Smooth muscle cell (in vitro differentiated cells): ENCODE data around the gene PALM. TPM values are rescaled to one million over a fixed set of nuclear protein-coding genes. Genes with fewer than 3 reads are reported as not detected.

ENCODE experiments used
- DNase-seq: peaks from one replicate; lab custom pipeline; 2025; ENCODE audit not compliant: unreplicated experiment; lab: John Stamatoyannopoulos, UW
- H2AFZ ChIP-seq: fragments of 200-600 bp; sonication (generic); 2 replicates; pipeline ENCODE4 v1.6.0; 2016; ENCODE audit warnings: antibody characterized with exemption, low read depth, mild to moderate bottlenecking
- H3F3A ChIP-seq: fragments of 200-600 bp; sonication (generic); 2 replicates; pipeline ENCODE4 v1.6.0; 2017; ENCODE audit warnings: antibody characterized with exemption, low read depth
- H3K27ac ChIP-seq: fragments of 200-600 bp; sonication (generic); 2 replicates; pipeline ENCODE4 v1.5.1; 2016; ENCODE audit warnings: low read depth, mild to moderate bottlenecking
- H3K27me3 ChIP-seq: fragments of 200-600 bp; sonication (generic); 2 replicates; pipeline ENCODE4 v1.6.1; 2016; ENCODE audit warnings: low read depth, mild to moderate bottlenecking
- H3K36me3 ChIP-seq: fragments of 200-600 bp; sonication (generic); 2 replicates; pipeline ENCODE4 v1.5.1; 2016; ENCODE audit warnings: low read depth
- H3K4me1 ChIP-seq: fragments of 200-600 bp; sonication (generic); 2 replicates; pipeline ENCODE4 v1.5.1; 2016; ENCODE audit warnings: low read depth
- H3K4me2 ChIP-seq: fragments of 200-600 bp; sonication (generic); 2 replicates; pipeline ENCODE4 v1.6.0; 2016; ENCODE audit warnings: mild to moderate bottlenecking
- H3K4me3 ChIP-seq: fragments of 200-600 bp; sonication (generic); 2 replicates; pipeline ENCODE4 v1.5.1; 2016; ENCODE audit warnings: mild to moderate bottlenecking
- H3K79me2 ChIP-seq: fragments of 200-600 bp; sonication (generic); 2 replicates; pipeline ENCODE4 v1.6.0; 2016; ENCODE audit warnings: low read depth, mild to moderate bottlenecking
- H3K9ac ChIP-seq: fragments of 200-600 bp; sonication (generic); 2 replicates; pipeline ENCODE4 v1.6.0; 2016; ENCODE audit warnings: low read depth
- H3K9me3 ChIP-seq: fragments of 200-600 bp; sonication (generic); replicated peaks from 2 replicates; pipeline ENCODE4 v1.5.1; 2016; ENCODE audit warnings: low read depth
- H4K20me1 ChIP-seq: fragments of 200-600 bp; sonication (generic); 2 replicates; pipeline ENCODE4 v1.6.0; 2016; ENCODE audit warnings: low read depth
- WGBS: methylation state at CpG from one replicate; pipeline ENCODE4 v1.1.7; 2016; ENCODE audit warnings: low lambda C conversion rate; 5-methylcytosine and 5-hydroxymethylcytosine counted together
- polyA plus RNA-seq: library from polyadenylated mRNA; unstranded; fragments of >200 nt; fragmentation: Nextera tagmentation; extraction: Ambion mirVana; gene quantifications from 2 replicates; pipeline ENCODE4 v1.2.1, GENCODE V29; 2016
- total RNA-seq: library from RNA; depleted of rRNA; stranded (reverse); fragments of >200 nt; gene quantifications from 2 replicates; pipeline ENCODE4 v1.2.3, GENCODE V29; 2014
- TF ChIP-seq, protein P1 (sequence below): fragments of 200-600 bp; sonication (generic); IDR thresholded peaks from 2 replicates; pipeline ENCODE4 v1.5.1; 2017; ENCODE audit warnings: borderline replicate concordance, mild to moderate bottlenecking, antibody characterized with exemption; ENCODE audit not compliant: insufficient read depth, poor library complexity, severe bottlenecking

PALM gene
- total and polyA plus RNA-seq, 2 experiments from 2014 or later: 11.1 to 16.6 TPM

DNA sequence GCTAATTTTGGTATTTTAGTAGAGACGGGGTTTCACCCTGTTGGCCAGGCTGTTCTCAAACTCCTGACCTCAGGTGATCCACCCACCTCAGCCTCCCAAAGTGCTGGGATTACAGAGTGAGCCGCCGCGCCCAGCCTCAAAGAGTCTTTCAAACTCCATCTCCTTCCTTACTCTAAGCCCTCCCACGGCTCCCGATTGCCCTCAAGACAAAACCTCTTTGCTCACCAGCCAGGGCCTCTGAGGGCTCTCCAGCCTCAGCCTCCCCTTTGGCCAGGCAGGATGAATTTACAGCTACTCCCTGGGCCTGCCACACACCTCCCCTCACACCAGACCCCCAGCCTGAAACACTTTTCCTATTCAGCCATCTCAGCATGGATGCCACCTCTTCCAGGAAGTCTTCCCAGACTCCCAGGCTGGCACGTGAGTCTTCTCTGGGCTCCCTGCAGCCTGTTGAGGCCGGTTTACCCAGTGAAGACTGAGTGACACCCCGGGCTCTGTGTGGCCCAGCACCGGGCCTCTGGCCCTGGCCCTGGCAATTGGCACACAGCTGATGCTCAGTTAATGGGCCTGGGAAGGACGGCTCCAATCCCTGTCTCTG lies 21.1 kb upstream of the PALM start:
- Histone ChIP-seq H3K9me3 (no peaks in the 10 kb centered on the region), H3K79me2 (no peaks in the 10 kb centered on the region), H3K4me1 (no peaks in the 10 kb centered on the region), H4K20me1 (no peaks in the 10 kb centered on the region), H3K27ac (no peak overlapping the region), H2AFZ (no peak overlapping the region), H3F3A (no peaks in the 10 kb centered on the region), H3K4me2 (no peak overlapping the region), H3K4me3 (no peak overlapping the region), H3K9ac (no peak overlapping the region), H3K36me3 (no peaks in the 10 kb centered on the region), H3K27me3 (no peaks in the 10 kb centered on the region)
- WGBS: 91% methylated on average over 11 of the region's 11 CpGs
- TF ChIP-seq, protein P1, sequence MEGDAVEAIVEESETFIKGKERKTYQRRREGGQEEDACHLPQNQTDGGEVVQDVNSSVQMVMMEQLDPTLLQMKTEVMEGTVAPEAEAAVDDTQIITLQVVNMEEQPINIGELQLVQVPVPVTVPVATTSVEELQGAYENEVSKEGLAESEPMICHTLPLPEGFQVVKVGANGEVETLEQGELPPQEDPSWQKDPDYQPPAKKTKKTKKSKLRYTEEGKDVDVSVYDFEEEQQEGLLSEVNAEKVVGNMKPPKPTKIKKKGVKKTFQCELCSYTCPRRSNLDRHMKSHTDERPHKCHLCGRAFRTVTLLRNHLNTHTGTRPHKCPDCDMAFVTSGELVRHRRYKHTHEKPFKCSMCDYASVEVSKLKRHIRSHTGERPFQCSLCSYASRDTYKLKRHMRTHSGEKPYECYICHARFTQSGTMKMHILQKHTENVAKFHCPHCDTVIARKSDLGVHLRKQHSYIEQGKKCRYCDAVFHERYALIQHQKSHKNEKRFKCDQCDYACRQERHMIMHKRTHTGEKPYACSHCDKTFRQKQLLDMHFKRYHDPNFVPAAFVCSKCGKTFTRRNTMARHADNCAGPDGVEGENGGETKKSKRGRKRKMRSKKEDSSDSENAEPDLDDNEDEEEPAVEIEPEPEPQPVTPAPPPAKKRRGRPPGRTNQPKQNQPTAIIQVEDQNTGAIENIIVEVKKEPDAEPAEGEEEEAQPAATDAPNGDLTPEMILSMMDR: no peak
- no peak for DNase-seq

DNA sequence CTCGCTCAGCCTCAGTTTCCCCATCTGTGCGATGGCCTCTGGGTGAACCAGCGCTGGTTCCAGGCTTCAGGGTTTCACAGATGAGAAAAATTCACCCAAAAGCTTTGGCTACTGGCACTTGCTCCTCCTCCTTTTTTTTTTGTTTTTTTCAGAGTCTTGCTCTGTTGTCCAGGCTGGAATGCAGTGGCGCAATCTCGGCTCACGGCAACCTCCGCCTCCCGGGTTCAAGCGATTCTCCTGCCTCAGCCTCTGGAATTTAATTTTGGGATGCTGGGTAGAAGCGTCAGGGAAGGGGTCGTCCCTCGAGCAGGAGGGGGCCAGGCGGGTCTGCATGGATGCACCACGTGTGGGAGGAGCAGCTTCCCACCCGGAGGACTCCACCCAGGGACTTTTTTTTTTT lies 20.5 kb upstream of the PALM start:
- H3K79me2 ChIP-seq: no peaks in the 10 kb centered on the region
- H3K36me3 ChIP-seq: no peaks in the 10 kb centered on the region
- DNase-seq: no peak
- H3K27me3 ChIP-seq: no peaks in the 10 kb centered on the region
- H3K9me3 ChIP-seq: no peaks in the 10 kb centered on the region
- no peak overlapping the region for H3K27ac ChIP-seq
- no peak overlapping the region for H3K9ac ChIP-seq
- no peak overlapping the region for H3K4me2 ChIP-seq
- H4K20me1 ChIP-seq: no peaks in the 10 kb centered on the region
- no peak overlapping the region for H2AFZ ChIP-seq
- no peaks in the 10 kb centered on the region for H3F3A ChIP-seq
- 77% methylated on average over 15 of the region's 15 CpGs for WGBS
- TF ChIP-seq, protein P1: no peak
- no peaks in the 10 kb centered on the region for H3K4me1 ChIP-seq
- H3K4me3 ChIP-seq: no peak overlapping the region

DNA sequence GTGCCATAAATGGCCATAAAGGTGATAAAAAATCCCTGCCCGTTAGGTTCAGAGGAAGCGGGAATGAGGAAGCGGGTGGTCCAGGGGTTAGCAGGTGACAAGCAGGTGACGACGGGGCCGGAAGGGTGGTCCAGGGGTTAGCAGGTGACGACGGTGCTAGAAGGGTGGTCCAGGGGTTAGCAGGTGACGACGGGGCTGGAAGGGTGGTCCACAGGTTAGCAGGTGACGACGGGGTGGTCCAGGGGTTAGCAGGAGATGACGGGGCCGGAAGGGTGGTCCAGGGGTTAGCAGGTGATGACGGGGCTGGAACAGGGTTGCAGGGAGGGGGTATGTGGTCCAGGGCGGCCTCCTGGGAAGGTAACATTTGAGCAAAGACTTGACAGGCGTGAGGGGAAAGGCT lies 19.7 kb upstream of the PALM start:
- 82% methylated on average over 17 of the region's 17 CpGs for WGBS

More for the DNA sequence above, 19.7 kb upstream of the PALM start:
- Histone ChIP-seq H3K9ac (no peak overlapping the region), H3F3A (no peaks in the 10 kb centered on the region), H3K36me3 (no peaks in the 10 kb centered on the region), H3K27ac (no peak overlapping the region), H3K4me3 (no peak overlapping the region), H3K4me2 (no peak overlapping the region), H3K79me2 (no peaks in the 10 kb centered on the region), H3K27me3 (no peaks in the 10 kb centered on the region), H4K20me1 (no peaks in the 10 kb centered on the region), H3K4me1 (no peaks in the 10 kb centered on the region), H3K9me3 (no peaks in the 10 kb centered on the region), H2AFZ (no peak overlapping the region)
- TF ChIP-seq, protein P1: no peak
- no peak for DNase-seq
